IMR-90 (cell line): Measurements from ENCODE around the gene IKZF4. TPM values are rescaled to one million over a fixed set of nuclear protein-coding genes. Genes with fewer than 3 reads are reported as not detected.

Experiments
- ATAC-seq: fragments of 200-7000 bp; cut with Tn5 transposase; 2 replicates; pipeline ENCODE4 v1.9.1; 2020; ENCODE audit warnings: low read depth, mild to moderate bottlenecking, moderate library complexity
- BruUV-seq: library from RNA; stranded (reverse); fragments of 400-500 nt; replicated peaks from 2 replicates; lab custom pipeline; 2021; lab: Mats Ljungman, UMichigan
- CTCF ChIA-PET: fragments of 300-600 bp; formaldehyde crosslinking; extraction: SDS; loops from one replicate; lab custom pipeline; 2021; ENCODE audit warnings: antibody characterized with exemption; lab: Yijun Ruan, JAX
- POLR2A ChIA-PET: fragments of 300-600 bp; sonication (Branson Sonifier 250); formaldehyde crosslinking; loops from one replicate; lab custom pipeline; 2022; ENCODE audit warnings: antibody characterized with exemption; ENCODE audit not compliant: unreplicated experiment; lab: Charles Lee
- DNase-seq: peaks from one replicate; pipeline ENCODE4 v3.0.0; 2013
- H2AFZ ChIP-seq: replicated peaks from 2 replicates; pipeline ENCODE3; 2013; ENCODE audit warnings: low read length, mild to moderate bottlenecking; ENCODE audit not compliant: poor library complexity
- H2AK5ac ChIP-seq: 2 replicates; pipeline ENCODE4 v1.6.1; 2013; ENCODE audit warnings: low read depth, low read length, inconsistent platforms
- H2AK9ac ChIP-seq: replicated peaks from 2 replicates; pipeline ENCODE3; 2013; ENCODE audit warnings: mild to moderate bottlenecking, low read depth, low read length, moderate library complexity; ENCODE audit not compliant: poor library complexity
- H2BK120ac ChIP-seq: 2 replicates; pipeline ENCODE4 v1.6.1; 2013; ENCODE audit warnings: low read depth, low read length, inconsistent platforms
- H2BK15ac ChIP-seq: 3 replicates; pipeline ENCODE4 v1.6.1; 2013; ENCODE audit warnings: low read depth, low read length, inconsistent platforms
- H2BK20ac ChIP-seq: 2 replicates; pipeline ENCODE4 v1.6.1; 2013; ENCODE audit warnings: low read depth, mild to moderate bottlenecking, inconsistent platforms, low read length, moderate library complexity
- H2BK5ac ChIP-seq: 2 replicates; pipeline ENCODE4 v1.6.1; 2013; ENCODE audit warnings: mild to moderate bottlenecking, low read depth, low read length, inconsistent platforms; ENCODE audit not compliant: poor library complexity, severe bottlenecking
- H3K14ac ChIP-seq: replicated peaks from 2 replicates; pipeline ENCODE4 v1.6.1; 2013; ENCODE audit warnings: low read depth, low read length, inconsistent platforms
- H3K18ac ChIP-seq: 2 replicates; pipeline ENCODE4 v1.6.1; 2013; ENCODE audit warnings: low read depth, low read length, control low read depth
- H3K23ac ChIP-seq: 2 replicates; pipeline ENCODE4 v1.6.1; 2013; ENCODE audit warnings: low read depth, low read length, inconsistent platforms
- H3K27ac ChIP-seq: 2 replicates; pipeline ENCODE4 v1.5.1; 2013; ENCODE audit warnings: mild to moderate bottlenecking, control low read depth, low read length; ENCODE audit not compliant: insufficient read depth
- H3K27me3 ChIP-seq: 2 replicates; pipeline ENCODE4 v1.6.1; 2013; ENCODE audit warnings: low read length; ENCODE audit not compliant: control insufficient read depth, insufficient read depth
- H3K36me3 ChIP-seq: 2 replicates; pipeline ENCODE4 v1.6.1; 2013; ENCODE audit warnings: low read length, mixed read lengths; ENCODE audit not compliant: control insufficient read depth, insufficient read depth
- H3K4ac ChIP-seq: 2 replicates; pipeline ENCODE4 v1.6.1; 2013; ENCODE audit warnings: low read depth, low read length, inconsistent platforms
- H3K4me1 ChIP-seq: 2 replicates; pipeline ENCODE4 v1.6.1; 2013; ENCODE audit warnings: low read length, mixed read lengths; ENCODE audit not compliant: control insufficient read depth, insufficient read depth
- H3K4me2 ChIP-seq: 2 replicates; pipeline ENCODE4 v1.6.1; 2013; ENCODE audit warnings: low read depth, mild to moderate bottlenecking, control low read depth, low read length, moderate library complexity
- H3K4me3 ChIP-seq: 2 replicates; pipeline ENCODE4 v1.5.1; 2013; ENCODE audit warnings: low read depth, mild to moderate bottlenecking, control low read depth, low read length, moderate library complexity; ENCODE audit not compliant: insufficient read depth
- H3K56ac ChIP-seq: 2 replicates; pipeline ENCODE4 v1.6.1; 2013; ENCODE audit warnings: low read length, inconsistent platforms; ENCODE audit not compliant: insufficient read depth; ENCODE audit errors: extremely low read depth
- H3K79me1 ChIP-seq, 2 experiments: 2 replicates each; pipeline ENCODE4 v1.6.1; 2013; ENCODE audit warnings: low read length in 2 of 2, inconsistent platforms in 1 of 2, low read depth in 1 of 2
- H3K9ac ChIP-seq: 2 replicates; pipeline ENCODE4 v1.6.1; 2013; ENCODE audit warnings: low read depth, low read length, control low read depth
- H3K9me1 ChIP-seq: 2 replicates; pipeline ENCODE4 v1.6.1; 2013; ENCODE audit warnings: low read length, inconsistent platforms; ENCODE audit not compliant: insufficient read depth
- H3K9me3 ChIP-seq: 2 replicates; pipeline ENCODE4 v1.6.1; 2013; ENCODE audit warnings: low read length; ENCODE audit not compliant: control insufficient read depth, insufficient read depth
- H4K20me1 ChIP-seq: 2 replicates; pipeline ENCODE4 v1.6.1; 2013; ENCODE audit warnings: low read length, inconsistent platforms; ENCODE audit not compliant: insufficient read depth
- H4K5ac ChIP-seq: 2 replicates; pipeline ENCODE4 v1.6.1; 2013; ENCODE audit warnings: mild to moderate bottlenecking, low read depth, low read length, control low read depth
- H4K8ac ChIP-seq, 2 experiments: 2 replicates each; pipeline ENCODE4 v1.6.1; 2013; ENCODE audit warnings: low read depth in 2 of 2, low read length in 2 of 2, control low read depth in 1 of 2, inconsistent platforms in 1 of 2
- H4K91ac ChIP-seq: 2 replicates; pipeline ENCODE4 v1.6.1; 2013; ENCODE audit warnings: low read depth, low read length, inconsistent platforms; ENCODE audit not compliant: insufficient read depth
- BHLHE40 ChIP-seq: fragments of 150-350 bp; IDR thresholded peaks from 2 replicates; pipeline ENCODE4 v1.6.1; 2016; ENCODE audit warnings: mild to moderate bottlenecking, low read depth, low read length
- CEBPB ChIP-seq: IDR thresholded peaks from 2 replicates; pipeline ENCODE4 v1.6.1; 2012; ENCODE audit warnings: low read depth, low read length, improper control_type of control experiment
- CHD1 ChIP-seq: IDR thresholded peaks from 2 replicates; pipeline ENCODE4 v1.6.1; 2012; ENCODE audit warnings: low read depth, low read length, improper control_type of control experiment
- FOS ChIP-seq: fragments of 150-350 bp; IDR thresholded peaks from 2 replicates; pipeline ENCODE4 v1.6.1; 2016; ENCODE audit warnings: low read depth, low read length
- MAFK ChIP-seq: IDR thresholded peaks from 2 replicates; pipeline ENCODE4 v1.6.1; 2012; ENCODE audit warnings: low read depth, low read length, improper control_type of control experiment
- MAZ ChIP-seq: IDR thresholded peaks from 2 replicates; pipeline ENCODE4 v1.6.1; 2012; ENCODE audit warnings: low read depth, mild to moderate bottlenecking, low read length, improper control_type of control experiment, moderate library complexity, borderline replicate concordance
- MXI1 ChIP-seq: IDR thresholded peaks from 2 replicates; pipeline ENCODE4 v1.6.1; 2012; ENCODE audit warnings: low read depth, mild to moderate bottlenecking, low read length, moderate library complexity, borderline replicate concordance
- NFE2L2 ChIP-seq: fragments of 150-350 bp; IDR thresholded peaks from 2 replicates; pipeline ENCODE4 v1.6.1; 2016; ENCODE audit warnings: low read depth, mild to moderate bottlenecking, low read length
- POLR2A ChIP-seq: IDR thresholded peaks from 2 replicates; pipeline ENCODE4 v1.6.1; 2012; ENCODE audit warnings: mild to moderate bottlenecking, low read depth, low read length
- RAD21 ChIP-seq: IDR thresholded peaks from 2 replicates; pipeline ENCODE4 v1.6.1; 2012; ENCODE audit warnings: low read length, improper control_type of control experiment
- RCOR1 ChIP-seq: IDR thresholded peaks from 2 replicates; pipeline ENCODE4 v1.6.1; 2012; ENCODE audit warnings: mild to moderate bottlenecking, low read length, improper control_type of control experiment; ENCODE audit not compliant: insufficient replicate concordance
- RFX5 ChIP-seq: IDR thresholded peaks from 2 replicates; pipeline ENCODE4 v1.8.0; 2012; ENCODE audit warnings: low read depth, mild to moderate bottlenecking, low read length, moderate library complexity
- SMC3 ChIP-seq: fragments of 150-350 bp; IDR thresholded peaks from 2 replicates; pipeline ENCODE4 v1.6.1; 2016; ENCODE audit warnings: low read depth, mild to moderate bottlenecking, antibody characterized with exemption, low read length, moderate library complexity
- WGBS, 2 experiments: methylation state at CpG; one replicate each; pipeline versions ENCODE4 v1.1.5 to v1.1.7; 2013; ENCODE audit warnings: missing lambda C conversion rate in 2 of 2; ENCODE audit not compliant: insufficient read length in 1 of 2; ENCODE audit errors: extremely low coverage in 2 of 2; 5-methylcytosine and 5-hydroxymethylcytosine counted together
- dilution Hi-C: fragments of 300-500 bp; cut with HindIII; formaldehyde crosslinking; loops from one replicate; pipeline ENCODE4 v1.14.3; 2018; ENCODE audit warnings: low sequenced_read_pairs; ENCODE audit not compliant: unreplicated experiment
- in situ Hi-C: fragments of 300-500 bp; cut with MboI; formaldehyde crosslinking; loops from 3 replicates; pipeline ENCODE4 v1.14.3; 2019; ENCODE audit warnings: low sequenced_read_pairs, inconsistent platforms, mixed read lengths
- intact Hi-C: fragments of 100-400 bp; cut with micrococcal nuclease; formaldehyde crosslinking; loops from 2 replicates; pipeline ENCODE4 v1.10.0; 2022
- polyA plus RNA-seq, 3 experiments: library from polyadenylated mRNA; depleted of rRNA; stranded (reverse); fragments of >200 nt; gene quantifications; 2 replicates each; pipeline ENCODE4 v1.2.3, GENCODE V29; 2012; ENCODE audit warnings: low replicate concordance in 1 of 3
- total RNA-seq: library from RNA; depleted of rRNA; stranded (reverse); fragments of >200 nt; gene quantifications from 2 replicates; pipeline ENCODE4 v1.2.3, GENCODE V29; 2012
- TF ChIP-seq, protein P1 (sequence below): conservative IDR thresholded peaks from 2 replicates; pipeline ENCODE4 v1.5.1; 2012; ENCODE audit warnings: mild to moderate bottlenecking, low read depth, low read length, improper control_type of control experiment
- TF ChIP-seq, protein P2 (sequence below): fragments of 150-350 bp; IDR thresholded peaks from 2 replicates; pipeline ENCODE4 v1.6.1; 2017; ENCODE audit warnings: mild to moderate bottlenecking, antibody characterized with exemption, low read length, low read depth
- TF ChIP-seq, protein P3 (sequence below): fragments of 150-350 bp; IDR thresholded peaks from 2 replicates; pipeline ENCODE4 v1.6.1; 2016; ENCODE audit warnings: low read depth, mild to moderate bottlenecking, low read length, moderate library complexity, borderline replicate concordance

Gene IKZF4
- total and polyA plus RNA-seq, 2 of the 4 experiments (the other 2 are of a cell fraction) = 1.8 to 7.1 TPM

DNA sequence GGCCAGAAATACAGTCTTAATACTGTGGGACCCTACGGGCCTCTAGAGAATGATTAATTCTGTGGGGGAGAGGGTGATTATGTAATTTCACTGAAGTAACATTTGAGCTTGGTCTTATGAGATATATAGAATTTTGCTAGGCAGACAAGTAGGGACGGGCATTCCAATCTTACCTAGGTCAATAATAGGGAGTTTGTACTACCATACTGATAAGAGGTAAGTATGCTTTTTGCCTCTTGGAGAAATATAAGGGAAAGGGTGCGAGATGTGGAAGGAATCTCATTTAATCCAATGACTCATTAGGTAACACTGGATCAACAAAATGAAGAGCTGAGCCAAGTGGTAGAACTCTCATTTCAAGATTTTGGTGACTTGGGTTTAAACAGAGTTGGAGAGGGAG is 41.8 kb upstream of the IKZF4 start:
- H2BK120ac ChIP-seq = no peak overlapping the region
- in situ Hi-C loops = no loop called here
- H3K4me2 ChIP-seq = no peak overlapping the region
- H3K79me1 ChIP-seq = peaks cover 16 to 75% of the 10 kb centered on the region in 2 experiments
- peaks cover 24% of the 10 kb centered on the region for H3K36me3 ChIP-seq
- H4K5ac ChIP-seq = no peak overlapping the region
- no peak overlapping the region for H3K56ac ChIP-seq
- no peak overlapping the region for H2BK20ac ChIP-seq
- TF ChIP-seq BHLHE40 (no peak), POLR2A (no peak), MXI1 (no peak), NFE2L2 (no peak), RAD21 (no peak), MAFK (no peak), RFX5 (no peak), CEBPB (no peak), RCOR1 (no peak), CHD1 (no peak), MAZ (no peak), SMC3 (no peak), FOS (no peak)
- TF ChIP-seq, protein P1, sequence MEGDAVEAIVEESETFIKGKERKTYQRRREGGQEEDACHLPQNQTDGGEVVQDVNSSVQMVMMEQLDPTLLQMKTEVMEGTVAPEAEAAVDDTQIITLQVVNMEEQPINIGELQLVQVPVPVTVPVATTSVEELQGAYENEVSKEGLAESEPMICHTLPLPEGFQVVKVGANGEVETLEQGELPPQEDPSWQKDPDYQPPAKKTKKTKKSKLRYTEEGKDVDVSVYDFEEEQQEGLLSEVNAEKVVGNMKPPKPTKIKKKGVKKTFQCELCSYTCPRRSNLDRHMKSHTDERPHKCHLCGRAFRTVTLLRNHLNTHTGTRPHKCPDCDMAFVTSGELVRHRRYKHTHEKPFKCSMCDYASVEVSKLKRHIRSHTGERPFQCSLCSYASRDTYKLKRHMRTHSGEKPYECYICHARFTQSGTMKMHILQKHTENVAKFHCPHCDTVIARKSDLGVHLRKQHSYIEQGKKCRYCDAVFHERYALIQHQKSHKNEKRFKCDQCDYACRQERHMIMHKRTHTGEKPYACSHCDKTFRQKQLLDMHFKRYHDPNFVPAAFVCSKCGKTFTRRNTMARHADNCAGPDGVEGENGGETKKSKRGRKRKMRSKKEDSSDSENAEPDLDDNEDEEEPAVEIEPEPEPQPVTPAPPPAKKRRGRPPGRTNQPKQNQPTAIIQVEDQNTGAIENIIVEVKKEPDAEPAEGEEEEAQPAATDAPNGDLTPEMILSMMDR = no peak
- TF ChIP-seq, protein P2, sequence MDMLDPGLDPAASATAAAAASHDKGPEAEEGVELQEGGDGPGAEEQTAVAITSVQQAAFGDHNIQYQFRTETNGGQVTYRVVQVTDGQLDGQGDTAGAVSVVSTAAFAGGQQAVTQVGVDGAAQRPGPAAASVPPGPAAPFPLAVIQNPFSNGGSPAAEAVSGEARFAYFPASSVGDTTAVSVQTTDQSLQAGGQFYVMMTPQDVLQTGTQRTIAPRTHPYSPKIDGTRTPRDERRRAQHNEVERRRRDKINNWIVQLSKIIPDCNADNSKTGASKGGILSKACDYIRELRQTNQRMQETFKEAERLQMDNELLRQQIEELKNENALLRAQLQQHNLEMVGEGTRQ = no peak
- TF ChIP-seq, protein P3, sequence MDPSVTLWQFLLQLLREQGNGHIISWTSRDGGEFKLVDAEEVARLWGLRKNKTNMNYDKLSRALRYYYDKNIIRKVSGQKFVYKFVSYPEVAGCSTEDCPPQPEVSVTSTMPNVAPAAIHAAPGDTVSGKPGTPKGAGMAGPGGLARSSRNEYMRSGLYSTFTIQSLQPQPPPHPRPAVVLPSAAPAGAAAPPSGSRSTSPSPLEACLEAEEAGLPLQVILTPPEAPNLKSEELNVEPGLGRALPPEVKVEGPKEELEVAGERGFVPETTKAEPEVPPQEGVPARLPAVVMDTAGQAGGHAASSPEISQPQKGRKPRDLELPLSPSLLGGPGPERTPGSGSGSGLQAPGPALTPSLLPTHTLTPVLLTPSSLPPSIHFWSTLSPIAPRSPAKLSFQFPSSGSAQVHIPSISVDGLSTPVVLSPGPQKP = no peak
- ATAC-seq (no peak), DNase-seq (no peak)
- H3K4me1 ChIP-seq = peaks cover 2% of the 10 kb centered on the region; the same call in 1 of the 2 replicates
- H2AK9ac ChIP-seq = no peak overlapping the region
- H3K4ac ChIP-seq = no peak overlapping the region
- no TSS peak for BruUV-seq
- H2BK15ac ChIP-seq = no peak overlapping the region
- no peaks in the 10 kb centered on the region; the same call in 1 of the 2 replicates for H3K9me1 ChIP-seq
- no peak overlapping the region for H3K4me3 ChIP-seq
- H4K8ac ChIP-seq = no peak overlapping the region
- dilution Hi-C loops = no loop called here
- H2BK5ac ChIP-seq = no peak overlapping the region
- H3K18ac ChIP-seq = no peak overlapping the region
- CTCF ChIA-PET = interaction anchor here (1.1 kb wide), 1 partner anchor 16 kb away, joined by 4 read pairs; no protein-coding TSS in a partner anchor
- H3K27ac ChIP-seq = no peak overlapping the region
- no peaks in the 10 kb centered on the region for H3K27me3 ChIP-seq
- intact Hi-C loops = no loop called here
- H3K23ac ChIP-seq = no peak overlapping the region
- WGBS, 2 experiments = no CpG with 5 or more reads among the region's 3 CpGs
- no peak overlapping the region for H2AFZ ChIP-seq
- H3K14ac ChIP-seq = no peak overlapping the region
- peaks cover 32% of the 10 kb centered on the region; the same call in 1 of the 2 replicates for H4K20me1 ChIP-seq
- no peak overlapping the region for H3K9ac ChIP-seq
- no peak overlapping the region for H2AK5ac ChIP-seq
- H4K91ac ChIP-seq = no peak overlapping the region
- H3K9me3 ChIP-seq = no peaks in the 10 kb centered on the region
- POLR2A ChIA-PET = no interaction called here
